ENCODE results near the gene GLIS1.

- TF ChIP-seq CTCF (IDR thresholded peaks at IDR 0.05) (no peak), POLR2AphosphoS5 (IDR thresholded peaks at IDR 0.05) (no peak), POLR2A (IDR thresholded peaks at IDR 0.05) (no peak)
Observed at GRCh38 chr1:53622531-53622930, 116.4 kb downstream of the GLIS1 start.
